Embryonic facial prominence (tissue), 1 donor: ENCODE data around the gene GPC6.
"Not testable (repeated sequence)": the region's sequence is repeated elsewhere in the genome, so short reads cannot be mapped to it uniquely, and the experiment has no call there.

ENCODE experiments used
- DNase-seq: peaks from one replicate; pipeline ENCODE4 v3.0.0-alpha.2; 2016; ENCODE audit errors: extremely low spot score

Gene GPC6

GRCh38 chr13:94298346-94298745 lies 1071.7 kb downstream of the GPC6 start:
- DNase-seq = no peak

GRCh38 chr13:94300401-94300800 lies 1073.8 kb downstream of the GPC6 start:
- DNase-seq = no peak

GRCh38 chr13:94301487-94301886 lies 1074.9 kb downstream of the GPC6 start:
- DNase-seq = no peak

DNA sequence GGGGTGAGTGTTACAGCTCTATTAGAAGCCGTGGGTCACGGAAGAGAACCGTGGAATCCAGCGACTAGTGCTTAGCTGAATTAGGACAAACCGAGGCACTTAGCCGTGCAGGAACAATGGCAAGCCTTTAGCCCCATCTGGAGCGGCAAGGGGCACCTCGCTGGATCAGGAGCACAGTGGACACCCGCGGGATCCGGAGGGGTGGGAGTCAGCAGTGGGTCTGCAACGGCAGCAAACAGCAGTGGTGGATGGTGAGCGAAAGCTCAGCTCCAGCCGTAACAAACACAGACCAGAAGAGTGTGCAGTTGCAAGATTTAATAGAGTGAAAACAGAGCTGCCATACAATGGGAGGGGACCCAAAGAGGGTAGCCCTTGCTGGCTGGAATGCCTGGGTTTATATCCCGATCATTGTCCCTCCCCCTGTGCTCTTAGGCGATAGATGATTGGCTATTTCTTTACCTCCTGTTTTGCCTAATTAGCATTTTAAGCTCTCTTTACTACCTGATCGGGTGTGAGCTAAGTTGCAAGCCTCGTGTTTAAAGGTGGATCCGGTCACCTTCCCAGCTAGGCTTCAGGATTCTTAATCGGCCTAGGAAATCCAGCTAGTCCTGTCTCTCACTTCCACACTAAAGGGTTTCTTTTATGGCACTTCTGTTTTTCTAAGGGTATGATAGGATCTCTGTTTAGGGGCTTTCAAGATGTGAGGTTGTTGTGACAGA lies 1076.4 kb downstream of the GPC6 start:
- not testable (repeated sequence) for DNase-seq

DNA sequence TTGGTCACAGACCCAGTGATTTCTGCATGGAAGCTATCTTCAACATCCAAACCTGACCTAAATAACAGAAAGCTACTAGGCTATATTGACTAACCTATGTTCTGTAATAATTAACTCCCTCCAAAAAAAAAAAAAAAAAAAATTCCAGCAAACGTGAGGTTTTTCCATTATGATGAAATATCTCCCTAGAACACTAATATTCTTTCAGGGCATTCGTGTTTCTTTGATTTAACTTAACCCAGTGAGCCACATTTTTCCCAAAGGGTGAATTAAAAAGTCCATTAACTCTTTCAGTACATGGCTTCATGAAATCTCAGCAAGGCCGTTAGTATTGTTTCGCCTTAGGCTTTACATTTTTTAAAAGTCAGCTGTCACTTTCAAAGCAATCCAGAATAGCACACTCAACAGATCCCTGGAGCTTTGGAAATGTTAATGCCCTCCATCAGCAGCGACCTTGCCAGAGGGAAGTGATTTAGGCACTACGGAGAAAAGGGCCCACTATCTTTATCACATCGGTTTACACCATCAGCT lies 1077.1 kb downstream of the GPC6 start:
- no peak for DNase-seq

DNA sequence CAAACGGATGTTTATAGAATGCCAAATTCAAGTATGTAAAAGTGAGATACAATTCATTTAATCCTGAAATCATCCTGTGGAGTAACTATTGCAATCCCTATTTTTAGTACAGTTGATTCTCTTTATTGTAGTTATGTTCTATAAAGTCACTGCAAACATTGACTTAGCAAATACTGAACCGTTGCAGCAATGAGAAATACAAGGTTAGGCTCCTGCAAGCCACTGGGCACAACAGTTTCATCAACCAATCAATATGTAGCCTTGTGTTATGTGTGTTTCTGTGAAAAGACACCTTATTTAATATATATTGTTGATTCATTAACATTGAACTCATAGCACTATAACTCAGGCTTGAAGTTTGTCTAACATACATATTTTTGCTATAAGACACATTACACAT lies 1078.4 kb downstream of the GPC6 start:
- no peak for DNase-seq

DNA sequence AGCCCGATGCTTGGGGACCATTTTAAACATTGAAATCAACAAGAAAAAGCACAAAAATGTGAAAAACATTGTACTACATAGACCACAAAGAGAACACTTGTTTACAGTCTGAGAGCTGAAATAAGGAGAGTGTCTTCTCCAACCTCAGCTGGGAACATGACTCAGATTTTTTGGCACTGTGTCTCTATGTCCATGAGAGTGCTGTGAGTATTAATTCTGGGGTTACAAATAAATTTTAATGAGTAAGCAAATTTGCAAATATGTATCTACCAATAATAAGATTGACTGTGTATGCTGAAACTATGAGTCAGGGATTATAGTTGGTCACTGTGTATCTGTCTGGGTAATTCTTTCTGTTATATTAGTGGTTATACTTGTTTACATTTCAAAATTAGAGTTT lies 1078.9 kb downstream of the GPC6 start:
- no peak for DNase-seq

DNA sequence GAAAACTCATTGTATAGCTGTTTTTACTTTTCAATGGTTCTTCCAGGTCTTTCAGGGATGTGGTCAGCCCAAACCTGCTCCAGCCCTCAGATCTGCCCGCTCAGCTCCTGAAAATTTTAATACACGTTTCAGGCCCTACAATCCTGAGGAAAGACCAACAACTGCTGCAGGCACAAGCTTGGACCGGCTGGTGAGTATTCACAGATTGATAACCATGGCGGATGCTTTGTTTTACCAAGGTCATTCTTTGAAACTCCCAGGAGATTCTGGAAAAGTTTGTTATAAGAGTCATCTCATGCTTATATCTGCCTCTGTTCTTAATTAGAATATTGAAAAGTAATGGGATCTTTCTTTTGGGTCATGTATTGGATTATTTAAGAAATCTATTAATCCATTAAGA lies 1079.3 kb downstream of the GPC6 start:
- DNase-seq = no peak

DNA sequence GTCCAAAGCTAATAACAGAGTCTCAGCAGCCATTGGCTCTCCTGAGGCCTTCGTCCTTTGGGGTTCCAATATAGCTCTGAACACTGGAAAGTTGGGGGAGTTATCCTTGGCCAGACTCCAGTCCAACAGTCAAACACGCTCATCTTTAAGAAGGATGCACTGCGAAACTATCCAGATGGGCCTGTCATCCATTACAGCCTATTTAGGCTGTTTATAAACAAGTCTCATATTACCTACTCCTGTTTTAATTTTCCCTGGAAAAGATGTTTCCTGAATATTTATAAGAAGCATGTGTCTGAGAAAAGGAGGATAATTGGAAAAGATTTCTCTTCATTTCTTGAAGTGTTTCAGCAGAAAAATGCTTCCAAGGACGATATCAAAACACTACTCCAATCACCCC lies 1082.2 kb downstream of the GPC6 start:
- no peak for DNase-seq

GRCh38 chr13:94309576-94309975 lies 1083.0 kb downstream of the GPC6 start:
- no peak for DNase-seq

GRCh38 chr13:94309997-94310855 lies 1083.6 kb downstream of the GPC6 start:
- no peak for DNase-seq

DNA sequence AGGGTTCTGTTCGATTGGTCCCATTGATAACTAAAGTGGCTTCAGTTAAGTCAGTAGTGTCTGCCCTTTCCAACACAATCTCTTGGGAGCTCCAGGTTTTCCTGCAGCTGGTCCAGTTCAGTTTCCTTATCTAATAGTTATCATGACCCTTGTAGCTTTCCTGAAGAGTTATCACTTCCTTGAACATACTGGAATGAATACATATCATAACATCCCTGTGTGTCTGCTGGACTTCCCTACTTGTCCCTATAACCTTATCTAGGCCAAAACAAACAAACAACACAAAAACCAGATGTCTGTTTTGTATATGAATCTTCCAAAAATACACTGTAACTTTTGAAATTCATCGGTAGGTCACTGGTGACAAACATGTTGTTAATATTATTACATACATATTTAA lies 1085.3 kb downstream of the GPC6 start:
- DNase-seq = no peak

DNA sequence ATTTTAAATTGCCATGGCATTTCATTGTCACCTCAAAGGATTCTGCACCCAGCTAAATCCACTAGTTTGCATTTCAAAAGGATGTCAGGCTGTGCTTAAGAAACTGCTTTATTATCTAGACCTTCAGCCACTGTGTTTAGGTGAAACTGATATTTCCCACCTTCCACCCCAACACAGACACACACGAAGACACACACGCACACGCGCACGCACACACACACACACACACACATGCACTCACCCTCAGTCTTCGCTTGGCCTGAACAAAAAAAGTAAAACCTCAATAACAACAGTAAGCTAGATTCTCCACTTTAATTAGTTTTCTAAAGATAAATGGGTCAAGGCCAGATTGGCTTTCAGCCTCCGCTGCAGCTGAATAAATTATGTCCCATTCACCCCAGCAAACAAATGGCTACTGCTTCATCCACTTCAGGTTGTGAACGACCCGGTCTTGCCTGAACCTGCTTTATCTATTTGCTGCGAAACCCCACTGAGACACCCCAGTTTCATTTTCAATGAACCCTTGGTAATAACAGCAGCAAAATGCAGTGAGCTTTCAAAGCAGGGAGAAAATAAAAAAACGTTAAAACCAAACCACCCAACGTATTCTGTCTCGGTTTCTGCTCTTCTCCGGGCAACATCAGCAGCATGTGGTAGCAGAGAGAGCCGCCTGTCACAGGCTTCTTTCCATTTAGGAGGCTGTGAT lies 1086.1 kb downstream of the GPC6 start:
- no peak for DNase-seq

DNA sequence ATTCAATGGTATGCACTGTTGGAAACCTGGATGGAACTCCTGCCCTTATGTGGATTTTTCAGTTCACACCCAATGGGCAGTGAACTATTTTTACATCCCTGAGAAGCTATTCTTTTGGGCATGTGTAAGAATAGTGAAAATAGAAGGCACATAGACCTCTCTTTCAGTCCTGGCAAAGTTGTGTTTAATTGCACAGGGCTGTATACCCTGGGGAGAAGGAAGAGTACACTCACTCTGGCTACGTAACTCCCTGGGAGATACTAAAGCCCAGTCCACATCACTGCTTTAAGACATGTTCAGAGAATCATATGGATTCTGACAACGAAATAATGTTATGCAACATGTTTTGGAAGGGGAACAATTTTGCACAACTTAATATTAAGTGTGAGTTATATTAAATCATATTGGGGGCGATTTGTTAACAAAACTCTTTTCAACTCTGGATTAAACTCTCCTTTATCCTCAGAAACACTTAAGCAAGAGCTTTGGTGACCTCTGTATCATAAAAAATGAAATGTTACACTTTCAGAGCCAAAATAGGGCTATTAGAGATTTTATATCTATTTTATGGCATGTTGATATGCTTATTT lies 1086.8 kb downstream of the GPC6 start:
- no peak for DNase-seq

DNA sequence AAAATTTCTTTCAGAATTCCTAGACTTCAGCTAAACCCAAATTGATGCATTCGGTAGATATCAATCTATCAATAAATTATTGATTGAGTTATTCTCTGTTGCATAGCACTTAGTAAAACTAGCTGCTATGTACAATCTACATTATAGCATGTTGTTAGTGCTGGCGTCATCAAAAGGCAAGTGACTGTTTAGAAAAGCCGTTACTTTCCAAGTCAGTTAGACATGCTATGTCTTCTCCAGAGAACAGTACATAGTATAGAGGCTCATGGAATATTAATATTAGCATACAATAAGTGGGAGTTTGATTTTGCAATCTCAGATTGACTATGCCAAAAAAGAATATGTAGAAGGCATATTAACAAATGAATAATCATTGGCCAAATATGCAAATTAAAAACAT lies 1087.3 kb downstream of the GPC6 start:
- no peak for DNase-seq

DNA sequence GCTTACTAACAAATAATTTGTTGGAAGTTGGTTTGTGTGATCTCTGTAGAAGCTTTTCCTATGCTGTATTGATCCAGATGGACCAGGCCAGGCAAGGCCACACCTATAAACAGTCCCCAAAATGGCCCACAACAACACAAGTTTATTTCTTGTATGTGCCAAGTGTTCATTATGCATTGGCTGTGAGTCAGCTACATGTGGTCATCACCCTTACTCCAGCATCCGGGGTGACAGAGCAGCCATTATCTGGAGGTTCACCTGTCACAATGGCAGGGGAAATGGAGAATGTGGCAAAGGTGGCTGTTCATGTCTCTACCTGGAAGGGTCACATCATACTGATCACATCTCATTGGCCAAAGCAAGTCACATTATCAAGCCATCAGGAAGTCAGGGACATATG lies 1088.6 kb downstream of the GPC6 start:
- no peak for DNase-seq

DNA sequence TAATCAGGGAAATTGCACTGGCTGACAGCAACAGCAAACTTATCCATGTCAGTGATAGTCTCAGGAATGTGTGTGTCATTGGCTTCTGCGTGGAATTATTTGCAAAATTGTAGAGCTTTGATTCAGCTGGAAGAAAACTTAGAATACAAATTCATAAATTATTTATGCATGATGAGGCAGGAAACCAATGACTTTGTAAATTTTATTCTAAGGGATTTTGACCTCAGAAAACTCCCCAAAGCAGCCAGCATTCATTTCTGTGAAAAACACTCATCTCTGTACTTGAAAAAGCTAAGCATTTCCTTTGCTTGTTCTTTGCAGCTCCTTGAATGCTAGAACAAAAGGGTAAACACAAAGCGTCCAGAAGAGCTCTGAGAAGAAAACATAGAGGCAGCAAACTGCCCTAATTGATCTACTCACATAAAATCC lies 1090.5 kb downstream of the GPC6 start:
- DNase-seq = no peak

DNA sequence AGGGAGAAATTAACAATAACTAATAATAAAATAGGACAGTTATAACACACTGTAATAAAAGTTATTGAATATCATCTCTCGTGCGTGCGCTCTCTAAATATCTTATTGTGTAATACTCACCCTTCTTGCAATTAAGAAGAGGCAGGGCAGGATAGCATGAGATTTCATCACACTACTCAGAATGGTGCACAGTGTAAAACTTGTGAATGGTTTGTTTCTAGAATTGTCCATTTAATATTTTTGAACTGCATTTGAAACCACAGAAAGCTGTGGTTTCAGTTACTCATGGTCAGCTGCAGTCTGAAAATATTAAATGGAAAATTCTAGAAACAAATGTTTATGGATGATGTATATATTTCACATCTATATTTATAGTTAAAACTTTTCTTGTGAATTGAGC lies 1091.8 kb downstream of the GPC6 start:
- no peak for DNase-seq

DNA sequence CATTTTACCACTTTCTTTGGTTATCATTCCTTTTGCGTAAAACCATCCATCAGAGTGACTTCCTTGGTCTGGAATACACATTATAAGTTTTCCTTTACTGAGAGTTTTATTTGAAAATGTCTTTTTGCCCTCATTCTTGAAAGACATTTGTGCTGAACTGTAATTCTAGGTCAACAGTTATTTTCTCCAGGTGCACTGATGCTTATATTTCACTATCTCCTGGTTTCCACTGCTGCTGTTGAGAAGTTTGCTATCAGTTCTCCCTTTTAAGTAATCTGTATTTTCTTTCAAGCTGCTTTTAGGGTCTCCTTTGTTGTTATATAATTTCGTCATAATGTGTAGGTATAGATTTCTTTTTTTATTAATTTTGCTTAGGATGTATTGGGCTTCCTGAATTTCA lies 1092.9 kb downstream of the GPC6 start:
- DNase-seq = no peak

GRCh38 chr13:94322925-94323763 lies 1096.5 kb downstream of the GPC6 start:
- no peak for DNase-seq
